HepG2 (cell line): Measurements from ENCODE around the gene ZFR2. TPM values are rescaled to one million over a fixed set of nuclear protein-coding genes. Genes with fewer than 3 reads are reported as not detected.

Experiments
- ATAC-seq: fragments of 200-7000 bp; cut with Tn5 transposase; 3 replicates; pipeline ENCODE4 v1.9.1; 2020; ENCODE audit warnings: mild to moderate bottlenecking, moderate library complexity
- BruUV-seq: library from RNA; stranded (reverse); fragments of 400-500 nt; replicated peaks from 2 replicates; lab custom pipeline; 2021; lab: Mats Ljungman, UMichigan
- CTCF ChIA-PET: fragments of 300-600 bp; formaldehyde crosslinking; extraction: SDS; loops from one replicate; lab custom pipeline; 2021; ENCODE audit warnings: low total read pairs, inconsistent platforms, low intra/inter-chr PET ratio; lab: Yijun Ruan, JAX
- POLR2A ChIA-PET: fragments of 350-600 bp; sonication (Branson Sonifier 250); formaldehyde crosslinking; loops from one replicate; lab custom pipeline; 2020; ENCODE audit warnings: antibody characterized with exemption, inconsistent platforms; lab: Yijun Ruan, JAX
- DNase-seq: peaks from one replicate; pipeline ENCODE4 v3.0.0-alpha.2; 2015; ENCODE audit warnings: low spot score
- FAIRE-seq: peaks from 3 replicates; lab custom pipeline; 2011; peaks lifted over from hg19 to GRCh38; lab: Jason Lieb, UNC
- H2AFZ ChIP-seq: one replicate; pipeline ENCODE4 v1.6.1; 2011; ENCODE audit warnings: low read length, inconsistent platforms
- H3K27ac ChIP-seq: fragments of 300-600 bp; 3 replicates; pipeline ENCODE4 v1.8.0; 2011; ENCODE audit warnings: mixed run types, mild to moderate bottlenecking, mixed read lengths, low read length, inconsistent platforms; ENCODE audit not compliant: insufficient read depth; ENCODE audit errors: extremely low read length
- H3K27me3 ChIP-seq, 2 experiments: fragments of 200-600 bp in 1 of 2; 2 replicates in 1 of 2; 3 replicates in 1 of 2; pipeline versions ENCODE4 v1.6.0 to v1.8.0; 2011; ENCODE audit warnings: low read length in 2 of 2, mild to moderate bottlenecking in 2 of 2, moderate library complexity in 2 of 2, inconsistent platforms in 1 of 2; ENCODE audit not compliant: insufficient read depth in 2 of 2, control insufficient read depth in 1 of 2
- H3K36me3 ChIP-seq, 2 experiments: fragments of 200-600 bp in 1 of 2; replicated peaks in 1 of 2; 2 replicates in 1 of 2; 3 replicates in 1 of 2; pipeline versions ENCODE4 v1.5.1 to v1.8.0; 2011; ENCODE audit warnings: low read length in 2 of 2, inconsistent platforms in 1 of 2; ENCODE audit not compliant: insufficient read depth in 2 of 2, control insufficient read depth in 1 of 2
- H3K4me1 ChIP-seq: 2 replicates; pipeline ENCODE4 v1.5.1; 2012; ENCODE audit warnings: low read length, inconsistent platforms; ENCODE audit not compliant: insufficient read depth
- H3K4me2 ChIP-seq: 2 replicates; pipeline ENCODE4 v1.6.0; 2011; ENCODE audit warnings: low read depth, low read length, inconsistent platforms
- H3K4me3 ChIP-seq, 3 experiments: fragments of 200-600 bp in 1 of 3; sonication (generic), shearing (Covaris generic) in 1 of 3; replicated peaks in 1 of 3; 2 replicates each; pipeline ENCODE4 v1.5.1; 2011 to 2016; ENCODE audit warnings: low read length in 3 of 3, inconsistent platforms in 2 of 3, low read depth in 2 of 3, mild to moderate bottlenecking in 2 of 3, control low read depth in 1 of 3, mixed read lengths in 1 of 3; ENCODE audit not compliant: insufficient read depth in 1 of 3
- H3K79me2 ChIP-seq: one replicate; pipeline ENCODE4 v1.6.1; 2011; ENCODE audit warnings: low read length, inconsistent platforms; ENCODE audit not compliant: insufficient read depth
- H3K9ac ChIP-seq: 2 replicates; pipeline ENCODE4 v1.6.0; 2011; ENCODE audit warnings: mild to moderate bottlenecking, low read depth, low read length, inconsistent platforms; ENCODE audit not compliant: insufficient read depth
- H3K9me3 ChIP-seq: 2 replicates; pipeline ENCODE4 v1.5.1; 2012; ENCODE audit warnings: mild to moderate bottlenecking, low read length
- H4K20me1 ChIP-seq: 2 replicates; pipeline ENCODE4 v1.6.0; 2011; ENCODE audit warnings: inconsistent platforms, mild to moderate bottlenecking, low read length, moderate library complexity; ENCODE audit not compliant: insufficient read depth
- FOXJ3 ChIP-seq: sonication (generic); formaldehyde crosslinking; IDR thresholded peaks from 2 replicates; pipeline ENCODE4 v1.4.0; 2020; ENCODE audit warnings: missing genetic modification reagents, mild to moderate bottlenecking, borderline replicate concordance
- GATAD2A ChIP-seq: IDR thresholded peaks from 2 replicates; pipeline ENCODE4 v1.6.1; 2016
- MBD4 ChIP-seq: IDR thresholded peaks from 2 replicates; pipeline ENCODE4 v1.6.1; 2012; ENCODE audit warnings: low read length, inconsistent platforms, borderline replicate concordance
- RORA ChIP-seq: sonication (generic); formaldehyde crosslinking; IDR thresholded peaks from 2 replicates; pipeline ENCODE4 v1.5.0; 2020; ENCODE audit warnings: mild to moderate bottlenecking, missing genetic modification reagents, moderate library complexity
- SIN3A ChIP-seq: IDR thresholded peaks from 2 replicates; pipeline ENCODE4 v1.6.1; 2011; ENCODE audit warnings: low read depth, mild to moderate bottlenecking, control low read depth, low read length, borderline replicate concordance
- TOE1 ChIP-seq: sonication (generic); formaldehyde crosslinking; IDR thresholded peaks from 2 replicates; pipeline ENCODE4 v1.4.0; 2020; ENCODE audit warnings: mild to moderate bottlenecking, missing genetic modification reagents
- ZBTB10 ChIP-seq: sonication (generic); formaldehyde crosslinking; IDR thresholded peaks from 2 replicates; pipeline ENCODE4 v1.4.0; 2020; ENCODE audit warnings: missing genetic modification reagents, borderline replicate concordance
- ZBTB7A ChIP-seq: sonication (generic); formaldehyde crosslinking; IDR thresholded peaks from 2 replicates; pipeline ENCODE4 v1.8.0; 2022; ENCODE audit warnings: mild to moderate bottlenecking, missing genetic modification reagents
- ZNF17 ChIP-seq: sonication (generic); formaldehyde crosslinking; IDR thresholded peaks from 2 replicates; pipeline ENCODE4 v1.5.0; 2020; ENCODE audit warnings: mild to moderate bottlenecking, missing genetic modification reagents
- WGBS: methylation state at CpG from one replicate; pipeline ENCODE4 v1.1.6; 2017; ENCODE audit warnings: low lambda C conversion rate; 5-methylcytosine and 5-hydroxymethylcytosine counted together
- in situ Hi-C: cut with HindIII; loops from 2 replicates; pipeline ENCODE4 v1.10.0; 2017; ENCODE audit warnings: low pct_unique_long_range_greater_than_20kb; ENCODE audit not compliant: extremely low pct_ligation_motif_present
- intact Hi-C: fragments of 100-400 bp; cut with micrococcal nuclease; formaldehyde crosslinking; loops from one replicate; pipeline ENCODE4 v1.10.0; 2022; ENCODE audit not compliant: unreplicated experiment
- polyA plus RNA-seq, 8 experiments: library from polyadenylated mRNA; depleted of rRNA in 3 of 8; stranded (reverse) in 7 of 8; unstranded in 1 of 8; fragments of >200 nt; fragmentation: Illumina TruSeq in 4 of 8; extraction: Trizol in 4 of 8; gene quantifications; 2 replicates each; pipeline versions ENCODE4 v1.2.1 to v1.2.3, GENCODE V29; 2011 to 2016; ENCODE audit warnings: low read depth in 4 of 8, missing spikeins in 1 of 8, mixed read lengths in 1 of 8; ENCODE audit not compliant: insufficient read depth in 1 of 8
- total RNA-seq, 5 experiments: library from RNA; depleted of rRNA; stranded (reverse); fragments of >200 nt; fragmentation: Illumina TruSeq; extraction: Trizol; gene quantifications; 2 replicates each; pipeline ENCODE4 v1.2.3, GENCODE V29; 2016; ENCODE audit warnings: low read depth in 1 of 5

Gene ZFR2
- total and polyA plus RNA-seq, 2 of the 13 experiments (the other 11 are each of a cell fraction or from before 2014, with no cell fraction given): 0.37 to 0.69 TPM

GRCh38 chr19:3810708-3811355 lies 58.0 kb downstream of the ZFR2 start:
- WGBS: 50% methylated on average over 6 of the region's 38 CpGs
- Histone ChIP-seq H3K27ac (no peak overlapping the region), H3K4me3 (no peak overlapping the region), H3K4me1 (no peaks in the 10 kb centered on the region), H4K20me1 (no peaks in the 10 kb centered on the region), H3K36me3 (no peaks in the 10 kb centered on the region), H3K9me3 (no peaks in the 10 kb centered on the region), H3K79me2 (no peaks in the 10 kb centered on the region), H3K9ac (no peak overlapping the region), H3K4me2 (no peak overlapping the region), H2AFZ (no peak overlapping the region), H3K27me3 (peaks cover 6 to 37% of the 10 kb centered on the region in 2 experiments)
- ATAC-seq: no peak
- no TSS peak for BruUV-seq
- no peak for TF ChIP-seq GATAD2A (CRISPR knock-in tag)
- TF ChIP-seq ZBTB7A: no peak
- TF ChIP-seq ZBTB10 (CRISPR knock-in tag): no peak
- no peak for TF ChIP-seq FOXJ3
- no peak for TF ChIP-seq SIN3A
- TF ChIP-seq ZNF17 (CRISPR knock-in tag): no peak
- no peak for TF ChIP-seq MBD4
- no peak for TF ChIP-seq RORA
- no peak for TF ChIP-seq TOE1 (CRISPR knock-in tag)
- ChIA-PET CTCF (no interaction called here), POLR2A (no interaction called here)
- no peak for FAIRE-seq
- no peak for DNase-seq
- in situ Hi-C loops: no loop called here
- intact Hi-C loops: no loop called here
